ENCODE data around the gene CACYBP.

Gene CACYBP

DNA sequence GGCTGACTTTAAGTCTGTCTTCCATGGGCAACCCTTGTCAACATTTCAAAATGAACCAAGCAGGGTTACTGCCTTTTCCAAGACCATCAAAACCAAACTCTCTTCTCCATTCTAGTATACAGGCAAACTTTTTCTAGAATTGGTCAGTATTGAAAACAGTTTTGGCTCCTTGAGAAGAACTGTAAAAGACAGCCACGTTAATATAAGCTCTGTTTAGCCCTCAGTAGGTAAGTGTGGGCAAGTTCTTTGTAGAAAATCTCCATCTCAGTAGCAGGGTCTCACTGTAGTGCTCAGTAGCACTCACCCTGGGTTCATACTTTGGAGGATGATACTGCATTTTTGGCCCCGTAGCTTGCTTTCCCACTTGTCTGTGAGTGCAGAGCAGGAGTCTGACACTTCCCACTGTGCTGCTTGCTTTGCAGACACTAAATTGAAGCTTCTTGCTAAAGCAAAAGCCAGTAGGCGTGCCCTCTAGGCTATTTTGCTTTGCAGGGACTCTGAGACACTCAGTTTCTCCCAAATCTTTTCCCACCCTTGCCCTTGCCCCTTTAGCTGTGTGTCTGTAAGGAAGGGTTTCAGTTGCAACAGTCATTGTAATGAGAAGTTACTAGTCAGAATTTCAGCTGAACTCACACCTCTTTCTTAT lies 34.3 kb upstream of the CACYBP start:
- DNase-seq (ENCODE audit: low read depth), result no peak
- TF ChIP-seq, protein P1, sequence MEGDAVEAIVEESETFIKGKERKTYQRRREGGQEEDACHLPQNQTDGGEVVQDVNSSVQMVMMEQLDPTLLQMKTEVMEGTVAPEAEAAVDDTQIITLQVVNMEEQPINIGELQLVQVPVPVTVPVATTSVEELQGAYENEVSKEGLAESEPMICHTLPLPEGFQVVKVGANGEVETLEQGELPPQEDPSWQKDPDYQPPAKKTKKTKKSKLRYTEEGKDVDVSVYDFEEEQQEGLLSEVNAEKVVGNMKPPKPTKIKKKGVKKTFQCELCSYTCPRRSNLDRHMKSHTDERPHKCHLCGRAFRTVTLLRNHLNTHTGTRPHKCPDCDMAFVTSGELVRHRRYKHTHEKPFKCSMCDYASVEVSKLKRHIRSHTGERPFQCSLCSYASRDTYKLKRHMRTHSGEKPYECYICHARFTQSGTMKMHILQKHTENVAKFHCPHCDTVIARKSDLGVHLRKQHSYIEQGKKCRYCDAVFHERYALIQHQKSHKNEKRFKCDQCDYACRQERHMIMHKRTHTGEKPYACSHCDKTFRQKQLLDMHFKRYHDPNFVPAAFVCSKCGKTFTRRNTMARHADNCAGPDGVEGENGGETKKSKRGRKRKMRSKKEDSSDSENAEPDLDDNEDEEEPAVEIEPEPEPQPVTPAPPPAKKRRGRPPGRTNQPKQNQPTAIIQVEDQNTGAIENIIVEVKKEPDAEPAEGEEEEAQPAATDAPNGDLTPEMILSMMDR (IDR thresholded peaks at IDR 0.05; ENCODE audit: low read depth, low read length, missing control alignments), result no peak
- no peak overlapping the region for H3K4me3 ChIP-seq (ENCODE audit: low read depth, low read length)

DNA sequence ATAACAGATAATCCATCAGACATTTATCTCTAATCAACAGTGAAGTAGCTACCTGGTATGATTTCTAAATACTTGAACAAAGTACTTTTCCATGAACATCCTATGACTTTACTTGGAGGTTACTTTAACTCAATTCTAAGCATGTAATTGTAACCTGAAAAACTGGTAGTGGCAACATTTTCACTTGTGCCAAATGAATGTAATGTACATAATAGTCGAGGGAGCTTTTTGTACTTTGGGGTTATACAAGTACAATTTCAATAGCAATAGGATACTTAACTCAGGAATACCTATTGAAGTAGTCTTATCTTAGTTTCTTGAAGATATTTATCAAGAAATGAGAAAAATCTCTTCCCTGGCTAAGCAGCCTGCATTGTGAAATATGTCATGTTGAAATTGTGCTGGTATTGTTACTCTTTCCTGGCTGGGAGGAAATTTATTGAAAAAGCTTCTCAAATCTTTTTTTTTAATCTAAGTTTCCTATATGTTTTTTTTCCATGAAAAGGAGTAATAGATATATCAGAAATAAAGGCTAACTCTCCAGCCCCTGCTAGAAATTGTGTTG lies 33.7 kb upstream of the CACYBP start:
- TF ChIP-seq, protein P1 (IDR thresholded peaks at IDR 0.05; ENCODE audit: low read depth, low read length, missing control alignments), result no peak
- no peak for DNase-seq (ENCODE audit: low read depth)
- H3K4me3 ChIP-seq (ENCODE audit: low read depth, low read length), result no peak overlapping the region

DNA sequence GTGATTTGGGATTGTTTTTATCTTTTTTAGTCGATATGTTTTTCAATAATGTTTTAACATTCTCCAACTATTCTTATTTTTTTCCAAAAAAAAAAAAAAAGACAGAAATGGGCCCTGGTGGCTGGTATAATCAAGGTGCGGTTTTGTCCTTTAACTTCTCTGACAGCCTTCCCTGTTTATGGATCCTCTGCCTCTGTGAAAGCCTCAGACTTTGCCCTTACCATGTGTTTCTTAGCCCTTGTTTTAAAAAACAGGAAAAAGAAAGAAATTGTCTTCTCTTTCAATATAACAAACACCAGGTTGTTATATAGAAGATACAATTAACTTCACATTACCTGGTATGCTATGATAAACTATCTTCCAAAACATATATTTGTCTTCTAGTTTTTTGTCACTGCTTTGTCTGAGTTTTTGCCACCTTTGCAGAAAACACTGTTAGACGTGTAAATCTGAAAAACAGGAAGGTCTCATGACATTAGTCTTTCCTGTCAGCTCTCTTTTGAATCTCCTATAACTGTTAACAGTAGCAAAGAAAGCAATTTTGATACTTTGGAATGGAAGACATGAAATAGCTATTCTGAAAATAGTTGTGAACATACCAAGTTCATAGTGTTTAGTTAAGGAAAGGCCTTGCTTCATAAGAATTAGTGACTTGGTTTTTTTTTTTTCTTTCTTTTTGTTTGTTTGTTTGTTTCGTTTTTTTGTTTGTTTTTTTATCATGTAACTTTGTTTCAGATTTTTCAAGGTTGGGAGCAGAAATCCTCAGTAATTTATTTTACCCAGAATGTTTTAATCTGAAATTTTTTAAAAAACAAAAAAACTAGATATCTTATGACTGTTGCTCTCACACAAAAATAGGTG lies 31.7 kb upstream of the CACYBP start:
- H3K4me3 ChIP-seq (ENCODE audit: low read depth, low read length), result no peak overlapping the region
- TF ChIP-seq, protein P1 (IDR thresholded peaks at IDR 0.05; ENCODE audit: low read depth, low read length, missing control alignments), result no peak
- no peak for DNase-seq (ENCODE audit: low read depth)

DNA sequence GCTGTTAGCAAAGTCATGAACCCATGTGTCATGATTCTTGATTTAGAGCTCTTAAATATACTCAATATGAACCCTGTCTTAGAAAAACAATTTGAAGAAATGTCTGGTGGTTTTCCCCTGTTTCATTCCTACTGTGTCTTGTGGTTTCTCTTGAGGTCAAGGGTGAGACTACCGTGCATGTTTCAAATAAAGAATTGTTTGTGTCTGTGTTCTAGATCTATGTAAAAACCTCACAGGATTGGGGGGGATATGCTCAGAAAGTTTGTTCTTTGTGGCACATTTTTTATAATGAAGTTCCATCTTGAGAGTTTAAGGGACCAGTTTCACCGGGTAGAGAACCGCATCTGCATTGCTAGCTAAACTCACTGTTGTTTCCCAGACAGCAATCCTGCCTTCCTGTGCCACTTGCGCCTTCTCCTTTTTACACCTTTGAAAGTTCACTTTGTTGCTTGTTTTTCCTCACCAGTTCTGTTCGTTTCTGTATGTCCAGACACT lies 30.9 kb upstream of the CACYBP start:
- peak; percentile 60 for DNase-seq (ENCODE audit: low read depth)
- no peak overlapping the region for H3K4me3 ChIP-seq (ENCODE audit: low read depth, low read length)

DNA sequence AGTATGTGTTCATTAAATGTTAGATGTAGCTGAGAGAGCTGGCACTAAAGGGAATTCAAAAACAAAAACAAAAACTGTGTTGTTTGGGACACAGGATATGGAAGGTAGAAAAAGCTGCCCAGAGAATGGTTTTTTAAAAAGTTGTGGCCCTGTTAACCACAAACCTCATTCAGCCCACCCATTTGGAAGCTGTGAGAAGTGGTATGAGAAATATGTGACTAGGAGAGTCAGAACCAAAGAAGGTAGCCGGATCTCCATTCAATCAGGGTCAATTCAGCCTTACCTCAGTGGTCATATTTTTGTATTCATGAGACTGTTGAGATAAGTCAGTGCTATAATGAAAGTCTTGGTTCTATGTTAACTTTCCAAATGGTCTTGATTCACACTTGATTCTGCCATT lies 29.8 kb upstream of the CACYBP start:
- TF ChIP-seq, protein P1 (IDR thresholded peaks at IDR 0.05; ENCODE audit: low read depth, low read length, missing control alignments), result no peak
- no peak for DNase-seq (ENCODE audit: low read depth)
- no peak overlapping the region for H3K4me3 ChIP-seq (ENCODE audit: low read depth, low read length)

More for the DNA sequence above, 30.9 kb upstream of the CACYBP start:
- TF ChIP-seq, protein P1 (IDR thresholded peaks at IDR 0.05; ENCODE audit: low read depth, low read length, missing control alignments), result no peak

DNA sequence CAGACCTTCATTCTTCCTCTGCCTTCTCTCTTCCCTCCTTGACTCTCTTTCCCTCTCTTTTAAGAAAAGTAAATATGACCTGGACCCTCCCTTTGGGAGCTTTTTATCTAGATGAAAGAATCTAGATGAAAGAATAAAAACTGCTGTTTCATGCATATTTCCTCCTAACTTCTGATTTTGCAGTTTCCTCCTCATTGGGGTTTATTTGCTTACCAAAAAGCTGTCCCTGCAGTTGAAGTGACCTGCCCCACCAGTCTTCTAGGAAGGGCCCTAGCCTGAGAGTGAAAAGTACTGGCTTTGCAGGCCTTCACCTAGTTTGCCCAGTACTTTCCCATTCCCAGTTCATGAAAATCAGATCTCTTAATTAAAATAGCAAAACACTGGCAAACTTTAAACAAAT lies 28.3 kb upstream of the CACYBP start:
- TF ChIP-seq, protein P1 (IDR thresholded peaks at IDR 0.05; ENCODE audit: low read depth, low read length, missing control alignments), result no peak
- DNase-seq (ENCODE audit: low read depth), result no peak
- H3K4me3 ChIP-seq (ENCODE audit: low read depth, low read length), result no peak overlapping the region
